NCI-H1105 (cell line): Measurements from ENCODE around the gene FNDC3A.
"Not testable (repeated sequence)": the region's sequence is repeated elsewhere in the genome, so short reads cannot be mapped to it uniquely, and the experiment has no call there.

Source experiments
- DNase-seq: peaks from one replicate; lab custom pipeline; 2025; lab: John Stamatoyannopoulos, UW

FNDC3A gene

DNA sequence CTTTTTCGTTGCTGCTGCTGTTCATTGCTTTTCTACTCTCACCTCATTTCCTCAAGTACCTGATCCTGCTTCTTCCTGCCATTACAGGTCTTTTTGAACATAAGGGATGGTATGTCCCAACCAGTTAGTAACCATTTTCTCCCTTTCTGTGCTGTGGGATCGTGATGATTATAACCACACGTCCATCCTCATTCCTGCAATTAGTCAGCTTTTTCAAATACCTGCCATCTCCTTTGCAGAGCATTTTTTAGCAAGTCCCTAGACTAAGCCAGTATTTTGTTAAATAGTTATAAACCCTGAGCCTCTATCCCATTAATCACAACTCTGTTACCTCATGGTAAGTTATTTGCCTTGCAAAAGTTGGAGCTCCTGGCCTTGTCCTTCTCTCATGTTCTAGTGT is 109.2 kb downstream of the FNDC3A start:
- DNase-seq = no peak

DNA sequence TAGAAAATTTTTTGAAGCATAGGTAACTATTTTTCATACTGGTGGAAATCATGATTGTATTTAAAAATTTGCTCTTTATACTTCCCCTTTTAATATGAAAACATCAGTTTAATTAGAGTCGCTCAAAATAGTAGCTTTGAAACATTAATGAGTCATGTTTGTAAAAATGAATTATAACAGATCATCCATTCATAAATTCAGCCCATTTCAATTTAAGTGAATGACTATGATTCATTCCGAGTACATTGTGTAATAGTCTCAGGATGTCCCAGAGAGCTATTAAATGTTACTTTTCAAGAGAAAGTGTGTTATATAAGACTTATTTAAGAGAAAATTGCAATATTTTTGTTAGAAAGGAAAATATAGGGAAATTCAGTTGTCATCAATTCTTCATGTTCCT is 111.0 kb downstream of the FNDC3A start:
- DNase-seq = no peak

DNA sequence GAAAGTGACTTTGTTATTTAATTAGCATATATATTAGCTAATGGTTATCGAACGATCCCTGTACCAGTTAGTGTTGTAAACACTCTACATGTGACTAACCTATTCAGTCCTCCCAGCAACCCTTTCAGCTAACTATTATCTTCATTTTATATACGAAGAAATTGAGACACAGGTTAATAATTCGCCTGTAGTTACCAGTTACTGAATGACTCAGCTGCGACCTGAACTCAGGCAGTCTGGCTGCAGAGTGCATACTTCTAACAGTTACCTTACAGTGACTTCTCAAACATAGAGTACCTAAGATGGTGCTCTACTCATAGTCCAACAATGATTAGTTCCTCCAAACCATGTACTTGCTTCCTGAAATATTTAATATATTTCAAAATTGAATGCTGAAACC is 117.7 kb downstream of the FNDC3A start:
- DNase-seq = no peak

DNA sequence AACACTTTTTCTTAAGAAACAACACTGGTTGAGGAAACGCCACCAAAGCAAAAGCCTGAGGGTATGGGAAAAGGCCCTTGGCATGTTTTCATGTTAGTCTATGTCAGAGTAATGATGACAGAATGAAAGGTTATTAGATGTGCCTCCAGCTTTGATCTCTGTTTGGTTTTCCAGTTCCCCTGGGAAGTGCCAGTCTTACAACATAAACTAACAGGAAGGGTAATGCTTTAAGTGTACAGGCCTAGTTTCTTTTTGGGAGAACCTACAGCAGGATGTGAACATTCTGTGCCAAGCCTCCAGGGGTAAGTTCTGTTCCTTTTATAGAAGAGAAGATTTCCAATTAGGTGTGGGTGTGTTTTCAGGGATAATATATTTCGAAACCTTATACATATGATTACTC is 121.7 kb downstream of the FNDC3A start:
- no peak for DNase-seq

DNA sequence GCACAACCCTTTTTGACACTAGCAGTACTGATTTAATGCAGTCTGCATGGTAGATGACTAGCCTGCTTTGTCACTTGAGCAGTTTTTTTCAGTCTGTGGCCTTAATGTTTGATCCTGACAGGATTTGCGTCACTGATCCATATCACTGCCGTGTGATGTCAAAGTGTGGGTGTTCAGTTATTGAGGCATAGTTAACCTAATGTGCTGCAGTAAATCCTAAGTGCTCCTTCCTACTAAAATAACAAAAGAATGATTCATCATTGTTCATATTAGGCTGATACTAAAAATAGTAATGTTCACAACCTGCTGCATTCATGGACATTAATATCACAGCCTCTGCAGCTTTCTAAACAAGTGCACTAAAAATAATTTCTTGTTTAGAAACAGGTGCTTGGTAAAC is 122.5 kb downstream of the FNDC3A start:
- no peak for DNase-seq

DNA sequence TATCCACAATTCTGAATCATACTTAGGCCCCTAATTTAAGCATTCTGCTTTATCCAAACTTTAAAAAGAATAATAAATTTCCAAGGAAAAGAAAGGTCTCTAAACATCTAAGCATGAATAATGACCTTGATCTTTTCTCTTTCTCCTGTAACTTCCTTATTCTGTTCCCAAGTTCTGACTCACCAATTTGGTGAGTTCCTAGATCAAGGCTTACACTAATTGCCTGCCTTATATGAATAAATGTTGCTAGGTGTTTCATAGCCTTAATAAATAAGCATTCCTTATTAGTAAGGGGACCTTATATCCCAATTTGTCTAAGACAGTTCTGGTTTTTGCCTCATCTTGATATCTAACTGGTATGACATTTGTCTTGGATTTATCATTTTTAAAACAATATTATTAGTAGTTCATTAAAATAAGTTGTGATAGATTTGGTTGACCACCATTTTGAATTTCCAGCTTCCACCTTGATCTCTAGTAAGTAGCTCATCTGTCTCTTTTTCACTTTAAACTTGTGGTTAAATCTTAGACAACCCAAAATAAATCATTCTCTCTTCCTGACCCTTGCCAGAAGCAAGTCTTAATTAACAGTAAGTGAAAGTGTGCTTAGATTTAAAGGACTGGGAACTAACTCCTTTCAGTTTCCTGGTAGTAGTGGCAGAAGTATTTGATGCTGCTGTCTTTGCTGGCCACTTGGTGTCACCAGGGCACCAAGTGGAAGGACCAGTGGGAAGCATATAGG is 123.2 kb downstream of the FNDC3A start:
- DNase-seq = no peak

DNA sequence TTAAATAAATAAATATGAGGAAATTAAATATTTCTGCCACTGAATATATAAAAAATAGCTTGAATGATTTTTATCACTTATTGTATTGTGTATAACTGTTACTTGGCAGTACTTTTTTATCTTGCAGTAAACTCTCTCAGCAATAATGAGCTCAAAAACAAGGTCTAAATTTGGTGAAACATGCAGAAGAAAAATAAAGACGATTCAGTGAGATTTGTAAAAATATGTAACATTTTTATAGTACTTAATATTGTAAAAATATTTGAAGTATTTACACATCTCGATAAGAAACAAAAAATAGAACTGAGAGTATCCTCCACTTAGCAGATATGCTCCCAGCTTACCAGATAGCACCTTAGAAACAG is 123.8 kb downstream of the FNDC3A start:
- no peak for DNase-seq

DNA sequence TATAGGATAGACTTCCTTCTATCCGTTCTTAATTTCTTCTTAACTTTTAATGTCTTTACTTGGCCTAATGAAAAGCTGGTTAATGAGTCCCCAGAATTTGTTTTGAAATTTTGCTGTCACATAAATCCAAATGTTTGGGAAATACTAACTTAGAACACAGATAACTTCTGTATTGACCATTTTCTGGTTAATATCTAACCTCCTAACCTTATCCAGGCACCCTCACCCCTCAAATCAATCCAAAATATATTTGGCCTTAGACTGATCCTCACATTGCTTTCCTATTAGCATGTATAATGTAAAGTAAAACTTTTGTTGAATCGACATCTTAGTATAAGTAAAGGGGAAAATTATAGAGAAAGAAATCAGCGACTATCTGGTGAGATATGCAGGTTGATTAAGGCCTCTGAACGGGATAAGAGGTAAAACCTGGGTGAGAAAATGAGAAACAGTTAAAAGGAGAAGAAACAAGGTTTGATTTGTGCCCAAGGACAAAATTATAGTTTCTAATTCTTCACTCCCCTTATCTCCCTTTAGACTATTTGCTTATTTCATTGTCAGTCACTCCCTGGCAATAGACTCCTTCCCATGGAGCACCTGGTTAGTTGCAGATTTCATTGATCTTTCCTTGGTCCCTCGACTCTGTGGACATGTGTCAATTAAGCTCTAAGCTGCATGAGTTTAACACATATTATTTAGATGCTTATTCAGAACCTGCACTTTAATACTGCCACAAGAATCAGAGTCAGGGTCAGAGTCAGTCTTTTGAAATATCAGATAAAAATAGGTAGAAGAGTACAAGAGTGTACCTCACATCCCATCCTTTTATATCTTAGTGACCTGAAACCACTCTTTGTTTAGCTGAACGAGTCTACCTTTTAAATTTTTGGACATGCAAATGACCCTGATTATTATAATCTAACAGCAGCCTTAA is 125.2 kb downstream of the FNDC3A start:
- DNase-seq = no peak

DNA sequence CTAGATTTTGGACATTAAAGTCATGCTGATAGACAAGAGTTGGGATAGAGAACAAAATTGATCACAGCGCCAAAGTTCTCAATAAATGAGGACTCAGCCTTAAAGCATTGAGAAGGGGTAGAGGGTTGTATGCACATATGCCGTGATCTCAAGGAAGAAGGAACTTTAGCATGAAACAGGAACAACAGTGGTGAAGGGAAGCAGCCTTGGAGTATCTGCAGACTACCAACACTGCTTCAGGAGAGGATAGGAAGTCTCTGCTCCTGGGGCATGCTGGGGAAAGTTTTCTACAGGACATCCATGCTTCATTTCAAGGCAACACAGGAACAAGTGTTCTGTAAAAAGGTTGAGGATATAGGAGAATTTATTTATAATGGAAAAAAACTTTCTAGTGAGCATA is 132.5 kb downstream of the FNDC3A start:
- DNase-seq = no peak

DNA sequence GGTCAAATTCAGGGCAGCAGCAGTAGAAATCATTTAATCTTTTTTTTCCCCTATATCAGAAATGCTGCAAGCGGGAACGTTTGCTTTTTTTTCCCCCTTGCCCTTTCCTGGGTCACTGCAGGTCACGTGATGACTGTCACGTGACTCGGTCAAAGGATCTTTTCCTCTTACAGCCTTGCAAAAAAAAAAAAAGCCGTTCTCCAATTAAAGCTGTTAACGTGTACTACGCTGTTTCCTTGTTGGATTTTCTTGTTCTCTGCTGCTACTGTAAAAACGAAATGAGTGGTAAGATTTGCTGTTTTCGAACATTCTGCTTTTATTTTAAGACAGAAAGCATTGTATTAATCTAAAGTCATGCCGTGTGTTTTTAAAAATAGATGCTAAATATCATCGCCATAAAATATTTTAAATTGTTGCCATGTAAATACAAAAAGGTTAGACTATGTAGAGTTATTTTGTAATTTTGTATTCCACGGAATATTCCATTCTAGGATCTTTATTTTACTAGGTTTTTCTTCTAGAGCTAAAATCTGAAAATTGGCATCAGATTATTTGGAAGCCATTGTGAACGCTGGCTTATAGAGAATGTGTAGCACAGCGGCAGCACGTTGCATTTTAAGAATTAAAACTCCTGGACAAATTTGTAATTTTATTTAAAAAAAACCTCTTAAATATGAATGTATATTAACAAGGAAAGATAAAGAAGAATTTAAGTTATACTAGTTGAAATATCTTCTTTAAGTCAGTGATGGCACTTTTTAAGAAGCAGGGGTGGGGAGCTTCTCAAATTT is 134.6 kb downstream of the FNDC3A start:
- peak; percentile 82 for DNase-seq

DNA sequence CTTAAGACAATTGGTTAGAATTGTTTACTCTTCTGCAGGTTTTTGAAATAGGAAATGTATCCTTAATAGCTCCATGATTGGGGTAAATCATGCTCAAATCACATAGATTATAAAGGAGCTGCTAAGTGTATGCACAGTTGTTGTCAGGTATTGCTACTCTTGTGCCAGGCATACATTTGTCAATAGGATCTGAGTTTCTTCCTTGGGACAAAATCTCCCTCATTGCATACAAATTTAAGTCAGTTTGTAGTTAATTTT is 135.1 kb downstream of the FNDC3A start:
- DNase-seq = no peak

DNA sequence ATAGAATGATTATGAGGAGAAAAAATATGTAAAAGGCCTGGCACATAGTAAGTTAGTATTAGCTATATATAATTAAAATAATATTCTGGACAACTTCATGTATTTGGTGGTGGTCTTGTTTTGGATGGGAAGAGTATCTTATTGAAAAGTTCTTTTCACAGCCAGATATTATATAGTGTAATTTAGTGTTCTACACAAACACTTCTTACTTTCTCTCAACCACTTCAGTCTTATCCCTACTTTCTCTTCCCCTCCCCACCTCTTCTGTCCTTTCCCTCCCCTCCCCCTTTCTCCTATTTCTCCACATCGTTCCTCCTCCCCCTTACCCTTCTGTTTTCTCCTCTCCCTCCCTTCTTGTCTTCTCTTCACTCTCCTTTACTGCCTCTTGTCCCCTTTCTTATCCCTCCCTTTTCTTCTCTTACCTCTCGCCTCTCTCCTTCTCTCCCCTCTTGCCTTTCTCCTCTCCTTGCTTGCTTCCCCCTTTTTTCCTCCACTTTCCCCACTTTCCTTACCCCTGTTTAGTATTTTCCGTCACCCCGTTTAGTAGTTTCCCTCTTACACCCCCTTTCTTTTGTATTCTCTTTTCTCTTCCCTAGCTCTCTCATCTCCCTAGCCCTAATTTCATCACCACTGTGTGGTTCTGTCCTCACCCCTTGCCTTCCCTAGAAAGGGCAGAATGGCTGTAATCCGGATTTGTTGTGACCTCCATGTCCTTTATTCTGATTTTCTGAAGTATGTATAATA is 137.2 kb downstream of the FNDC3A start:
- DNase-seq = no peak

DNA sequence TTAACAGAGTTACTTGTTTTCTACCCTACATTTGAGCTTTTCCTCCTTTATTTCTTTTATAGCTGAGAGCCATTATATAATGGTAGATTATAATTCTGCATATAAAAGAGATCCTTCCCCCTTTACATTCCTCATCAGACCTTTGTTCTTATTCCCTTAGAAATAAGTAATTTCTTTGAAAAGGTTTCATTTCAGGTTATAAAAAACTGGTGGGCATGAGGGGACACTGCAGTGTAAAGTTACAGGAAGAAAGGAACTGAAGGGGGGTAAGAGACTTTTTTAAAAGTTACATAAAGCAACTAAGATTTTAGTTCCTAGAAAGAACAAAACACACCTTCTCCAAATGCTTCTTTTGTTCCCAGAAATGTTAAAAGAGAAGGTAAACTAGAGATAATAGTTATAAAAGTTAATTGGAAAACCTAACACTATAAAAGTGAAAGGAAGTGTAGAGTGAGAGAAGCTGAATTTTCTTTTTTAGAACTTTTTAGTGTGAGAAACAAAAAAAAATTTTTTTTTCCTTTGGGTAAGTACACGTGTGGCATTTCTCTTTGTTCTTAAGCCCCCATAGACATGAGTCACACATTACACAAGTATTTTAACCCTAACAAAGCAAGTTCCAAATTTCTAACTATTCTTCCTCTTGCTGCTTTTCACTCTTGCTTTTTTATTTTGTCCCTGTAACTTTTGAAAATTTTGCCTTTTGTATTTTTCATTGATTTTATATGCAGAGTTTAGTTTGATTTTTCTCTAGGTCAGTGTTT is 138.0 kb downstream of the FNDC3A start:
- DNase-seq = no peak

DNA sequence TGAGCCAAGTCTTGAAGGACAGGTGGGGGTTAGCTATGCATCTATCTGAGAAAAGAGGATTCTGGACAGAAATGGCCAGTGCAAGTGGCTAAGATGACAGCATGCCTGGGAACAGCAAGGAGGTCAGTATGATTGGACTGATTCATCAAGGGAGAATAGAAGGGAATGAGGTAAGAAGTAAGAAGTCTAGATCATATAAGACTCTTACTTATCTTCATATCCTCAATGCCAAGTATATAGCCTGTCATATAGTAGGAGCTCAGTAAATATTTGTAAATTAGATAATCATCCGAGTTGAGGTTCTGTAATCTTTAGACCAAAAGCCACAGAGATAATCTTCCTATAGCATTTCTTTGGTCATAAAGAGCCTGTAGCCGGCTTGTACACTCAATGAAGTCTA is 141.2 kb downstream of the FNDC3A start:
- DNase-seq = no peak

DNA sequence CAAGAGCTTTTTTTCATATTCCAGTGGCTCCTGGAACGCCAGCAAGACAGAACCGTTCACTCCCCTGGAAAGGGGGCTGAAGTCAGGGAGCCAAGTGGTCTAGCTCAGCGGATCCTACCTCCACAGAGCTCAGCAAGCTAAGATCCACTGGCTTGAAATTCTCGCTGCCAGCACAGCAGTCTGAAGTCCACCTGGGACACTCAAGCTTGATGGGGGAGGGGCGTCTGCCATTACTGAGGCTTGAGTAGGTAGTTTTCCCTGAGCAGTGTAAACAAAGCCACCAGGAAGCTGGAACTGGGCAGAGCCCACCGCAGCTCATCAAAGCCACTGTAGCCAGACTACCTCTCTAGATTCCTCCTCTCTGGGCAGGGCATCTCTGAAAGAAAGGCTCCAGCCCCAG is 142.7 kb downstream of the FNDC3A start:
- not testable (repeated sequence) for DNase-seq

DNA sequence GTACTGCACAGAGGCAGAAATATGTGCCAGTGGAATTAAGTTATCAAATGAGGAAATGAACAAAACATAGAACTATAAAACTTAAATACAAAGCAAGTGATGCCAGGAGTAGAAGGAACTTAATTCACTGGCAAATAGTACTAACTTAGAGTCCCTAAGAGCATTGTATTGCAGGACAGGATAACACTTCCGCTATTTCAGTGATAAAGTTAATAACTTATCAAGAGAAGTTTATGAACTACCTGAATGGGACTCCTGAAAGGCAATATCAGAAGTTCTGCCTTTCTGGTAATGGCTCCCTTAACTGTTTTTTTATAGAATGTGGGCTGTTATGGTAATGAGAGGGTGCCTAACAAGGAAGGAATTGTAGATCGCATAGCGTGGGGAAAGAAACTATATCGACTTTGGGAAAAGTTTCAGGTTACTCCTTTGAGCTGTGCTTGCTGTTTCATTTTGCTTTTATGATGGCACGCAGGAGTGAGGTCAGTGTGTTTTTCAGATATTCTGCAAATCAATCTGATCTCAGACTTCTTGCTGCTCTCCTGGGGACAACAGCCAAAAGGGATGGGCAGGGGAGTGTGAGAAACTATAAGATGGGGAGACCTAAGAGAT is 149.1 kb downstream of the FNDC3A start:
- no peak for DNase-seq

DNA sequence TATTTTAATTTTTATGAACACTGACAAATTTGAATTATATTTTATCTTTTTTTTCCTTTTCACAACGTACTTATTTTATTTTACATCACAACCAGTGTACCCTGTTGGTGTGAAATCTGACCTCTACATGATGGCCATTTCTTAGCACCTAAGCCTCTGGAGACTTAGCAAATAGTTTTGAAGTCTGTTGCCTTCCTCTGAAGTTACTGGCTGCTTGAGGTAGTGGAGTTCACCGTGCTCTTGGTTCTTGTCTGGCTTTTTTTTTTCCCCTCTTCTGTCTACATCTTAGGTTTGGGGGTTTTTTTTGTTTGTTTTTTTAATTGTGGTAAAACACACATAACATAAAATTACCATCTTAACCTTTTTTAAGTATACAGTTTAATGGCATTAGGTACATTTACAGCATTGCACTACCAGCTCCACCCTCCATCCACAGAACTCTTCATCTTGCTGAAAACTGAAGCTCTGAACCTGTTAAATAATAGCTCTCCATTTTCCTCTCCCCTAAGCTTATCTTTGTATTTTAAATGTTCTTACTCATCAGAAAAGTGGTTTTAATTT is 150.3 kb downstream of the FNDC3A start:
- DNase-seq = no peak

DNA sequence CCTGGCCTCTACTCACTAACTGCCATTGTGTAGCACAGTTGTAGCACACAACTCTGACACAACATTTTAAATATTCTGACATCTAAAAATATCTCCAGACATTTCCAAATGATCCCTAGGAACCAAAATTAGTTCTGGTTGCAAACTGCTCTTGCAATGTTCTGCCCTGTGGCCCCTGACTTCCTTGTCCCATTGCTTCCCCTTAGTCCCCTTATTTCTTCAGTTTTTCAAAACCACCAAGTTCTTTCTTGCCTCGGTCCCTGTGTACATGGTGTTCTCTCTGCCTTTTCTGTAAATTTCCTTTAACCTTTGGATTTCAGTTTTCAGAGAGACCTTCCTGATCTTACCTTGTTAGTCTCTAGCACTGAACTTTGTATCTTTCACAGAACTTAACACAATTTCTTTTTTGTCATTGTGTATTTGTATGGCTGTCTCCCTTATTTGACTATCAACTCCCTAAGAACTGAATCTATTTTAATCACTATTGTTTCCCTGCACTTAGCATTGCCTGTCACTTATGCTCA is 156.8 kb downstream of the FNDC3A start:
- no peak for DNase-seq

DNA sequence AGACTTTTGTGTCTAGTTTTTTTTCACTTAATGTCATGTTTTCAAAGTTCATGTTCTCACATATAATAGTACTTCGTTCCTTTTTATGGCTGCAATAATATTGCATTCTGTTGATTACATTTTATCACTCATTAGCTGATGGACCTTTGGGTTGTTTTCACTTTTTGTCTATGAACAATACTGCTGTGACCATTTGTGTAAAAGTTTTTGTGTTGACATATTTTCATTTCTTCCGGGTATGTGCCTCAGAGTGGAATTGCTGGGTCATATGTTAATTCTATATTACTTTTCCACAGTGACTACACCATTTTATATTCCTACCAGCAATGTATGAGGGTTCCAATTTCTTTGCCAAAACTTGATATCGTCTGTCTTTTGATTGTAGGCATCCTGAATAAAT is 158.6 kb downstream of the FNDC3A start:
- DNase-seq = no peak

DNA sequence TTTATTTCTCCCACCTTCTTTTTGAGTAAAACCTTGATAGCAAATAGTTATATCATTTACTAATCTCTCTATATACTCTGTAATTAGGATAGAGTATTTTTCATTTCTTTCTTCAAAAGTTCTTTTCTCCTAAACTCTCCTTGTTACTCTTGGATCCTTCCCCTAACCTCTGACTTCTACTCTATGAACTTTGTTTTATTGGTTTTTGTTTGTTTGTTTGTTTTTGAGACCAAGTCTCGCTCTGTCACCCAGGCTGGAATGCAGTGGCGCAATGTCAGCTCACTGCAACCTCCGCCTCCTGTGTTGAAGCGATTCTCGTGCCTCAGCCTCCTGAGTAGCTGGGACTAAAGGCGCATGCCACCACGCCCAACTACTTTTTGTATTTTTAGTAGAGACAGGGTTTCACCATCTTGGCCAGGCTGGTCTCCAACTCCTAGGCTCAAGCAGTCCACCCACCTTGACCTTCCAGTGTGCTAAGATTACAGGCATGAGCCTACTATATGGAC is 161.5 kb downstream of the FNDC3A start:
- DNase-seq = not testable (repeated sequence)
